ENCODE data around the gene MEF2C. TPM values are rescaled to one million over a fixed set of nuclear protein-coding genes. Genes with fewer than 3 reads are reported as not detected.

Gene MEF2C
- total RNA-seq, 1 donor from 2014 or later: 0.26 TPM

DNA sequence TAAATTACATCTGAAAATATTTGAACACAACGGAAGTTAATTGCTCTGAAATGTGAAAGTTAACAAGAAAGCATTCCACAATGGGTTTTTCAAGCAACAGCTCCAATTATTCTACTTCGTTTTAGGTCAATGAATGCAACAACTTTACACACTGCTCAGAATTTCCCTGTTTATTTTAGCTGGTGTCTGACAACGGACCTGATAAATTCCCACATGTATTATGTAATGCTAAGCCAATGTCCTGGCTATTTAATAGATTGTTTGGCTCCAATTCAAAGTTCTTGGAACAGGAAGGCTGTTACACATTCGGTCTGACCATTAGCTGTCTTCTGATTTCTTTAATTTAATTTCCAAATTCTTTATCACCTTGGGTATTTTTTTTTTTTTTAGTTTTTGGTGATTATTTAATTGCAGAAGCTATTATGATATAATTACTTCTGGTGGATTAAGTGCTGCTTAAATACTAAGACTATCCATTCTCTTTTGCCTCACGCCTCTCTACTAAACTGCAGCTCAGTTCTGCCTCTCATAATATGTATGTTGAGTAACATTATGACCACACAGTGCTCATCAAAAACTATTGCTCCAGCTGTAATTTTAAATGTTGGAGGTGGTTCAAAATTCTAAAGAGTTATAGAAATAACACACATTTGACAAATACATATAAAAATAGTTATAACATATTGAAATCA is 57.9 kb downstream of the MEF2C start:
- Histone ChIP-seq H3K4me2 (no peak overlapping the region), H3K79me2 (ENCODE audit: low read depth) (no peaks in the 10 kb centered on the region), H3K36me3 (no peaks in the 10 kb centered on the region), H3K9ac (no peak overlapping the region), H3K27me3 (no peaks in the 10 kb centered on the region), H4K20me1 (ENCODE audit: low read depth) (no peaks in the 10 kb centered on the region), H3K27ac (no peak overlapping the region), H3K4me1 (no peaks in the 10 kb centered on the region), H3K9me3 (ENCODE audit: low read depth) (no peaks in the 10 kb centered on the region), H3K4me3 (no peak overlapping the region), H2AFZ (replicated peaks) (peak overlapping the region; percentile 12), H3F3A (ENCODE audit: low read depth) (no peaks in the 10 kb centered on the region)
- no peak for TF ChIP-seq CTCF (IDR thresholded peaks at IDR 0.05)
- TF ChIP-seq EZH2 (IDR thresholded peaks at IDR 0.05): no peak
- TF ChIP-seq EZH2phosphoT487 (IDR thresholded peaks at IDR 0.05): no peak
- DNase-seq (ENCODE audit: low spot score): no peak
- no peak overlapping the region for H3K27ac Mint-ChIP-seq
- no peaks in the 10 kb centered on the region for H3K27me3 Mint-ChIP-seq (ENCODE audit: insufficient read depth, low read depth)
- no peak overlapping the region for H3K4me3 Mint-ChIP-seq
- no peaks in the 10 kb centered on the region for H3K36me3 Mint-ChIP-seq
- no peaks in the 10 kb centered on the region for H3K9me3 Mint-ChIP-seq
- peaks cover 14% of the 10 kb centered on the region for H3K4me1 Mint-ChIP-seq

DNA sequence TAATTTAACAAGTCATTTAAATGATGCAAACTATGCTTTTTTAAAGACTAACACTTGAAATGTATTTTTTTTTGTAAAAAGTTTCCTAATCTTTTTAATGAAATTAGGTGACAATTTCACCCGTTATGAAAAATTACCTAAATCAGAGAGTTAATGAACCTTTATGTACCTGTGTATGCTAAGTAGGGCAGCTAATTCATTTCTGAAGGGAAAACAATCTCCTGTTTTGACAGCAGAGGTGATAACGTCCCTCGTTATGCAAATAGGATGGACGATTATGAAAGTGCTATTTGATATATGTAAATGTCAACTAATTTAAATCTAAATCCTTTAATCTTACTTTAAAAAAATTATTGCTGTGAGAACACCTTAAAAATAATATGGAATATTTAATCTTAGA is 58.8 kb downstream of the MEF2C start:
- Histone ChIP-seq H3K4me2 (no peak overlapping the region), H3K79me2 (ENCODE audit: low read depth) (no peaks in the 10 kb centered on the region), H4K20me1 (ENCODE audit: low read depth) (no peaks in the 10 kb centered on the region), H3K4me3 (no peak overlapping the region), H3K4me1 (no peaks in the 10 kb centered on the region), H3K9ac (no peak overlapping the region), H3F3A (ENCODE audit: low read depth) (no peaks in the 10 kb centered on the region), H3K27me3 (no peaks in the 10 kb centered on the region), H2AFZ (replicated peaks) (no peak overlapping the region), H3K36me3 (no peaks in the 10 kb centered on the region), H3K27ac (no peak overlapping the region), H3K9me3 (ENCODE audit: low read depth) (no peaks in the 10 kb centered on the region)
- DNase-seq (ENCODE audit: low spot score): no peak
- Mint-ChIP-seq H3K4me1 (peaks cover 14% of the 10 kb centered on the region), H3K9me3 (no peaks in the 10 kb centered on the region), H3K4me3 (no peak overlapping the region), H3K36me3 (no peaks in the 10 kb centered on the region), H3K27ac (no peak overlapping the region), H3K27me3 (ENCODE audit: insufficient read depth, low read depth) (no peaks in the 10 kb centered on the region)
- TF ChIP-seq EZH2 (IDR thresholded peaks at IDR 0.05): no peak
- no peak for TF ChIP-seq EZH2phosphoT487 (IDR thresholded peaks at IDR 0.05)
- TF ChIP-seq CTCF (IDR thresholded peaks at IDR 0.05): no peak

- Histone ChIP-seq H3K36me3 (no peaks in the 10 kb centered on the region), H3K9ac (no peak overlapping the region), H3K9me3 (ENCODE audit: low read depth) (no peaks in the 10 kb centered on the region), H3K4me3 (no peak overlapping the region), H3F3A (ENCODE audit: low read depth) (no peaks in the 10 kb centered on the region), H2AFZ (replicated peaks) (no peak overlapping the region), H3K27ac (no peak overlapping the region), H3K27me3 (no peaks in the 10 kb centered on the region), H3K4me1 (no peaks in the 10 kb centered on the region), H4K20me1 (ENCODE audit: low read depth) (no peaks in the 10 kb centered on the region), H3K4me2 (no peak overlapping the region), H3K79me2 (ENCODE audit: low read depth) (no peaks in the 10 kb centered on the region)
- peaks cover 14% of the 10 kb centered on the region for H3K4me1 Mint-ChIP-seq
- no peaks in the 10 kb centered on the region for H3K36me3 Mint-ChIP-seq
- DNase-seq (ENCODE audit: low spot score): no peak
- TF ChIP-seq EZH2 (IDR thresholded peaks at IDR 0.05): no peak
- no peak for TF ChIP-seq EZH2phosphoT487 (IDR thresholded peaks at IDR 0.05)
- no peak for TF ChIP-seq CTCF (IDR thresholded peaks at IDR 0.05)
- no peak overlapping the region for H3K27ac Mint-ChIP-seq
- H3K27me3 Mint-ChIP-seq (ENCODE audit: insufficient read depth, low read depth): no peaks in the 10 kb centered on the region
- H3K4me3 Mint-ChIP-seq: no peak overlapping the region
- H3K9me3 Mint-ChIP-seq: no peaks in the 10 kb centered on the region
Measured at GRCh38 chr5:88823201-88823600, 59.8 kb downstream of the MEF2C start.
